SK-N-MC (cell line): ENCODE results near the gene MAD2L1.
A peak's percentile ranks its signal among the peaks of the same experiment; 100 is the strongest.

Experiments
- DNase-seq: peaks from one replicate; pipeline ENCODE4 v3.0.0-alpha.2; 2011; ENCODE audit warnings: low read depth, low spot score
- H3K27ac ChIP-seq: fragments of 200-600 bp; sonication (generic); 2 replicates; pipeline ENCODE4 v1.5.1; 2016; ENCODE audit warnings: mixed run types
- H3K36me3 ChIP-seq: fragments of 200-600 bp; sonication (generic); 2 replicates; pipeline ENCODE4 v1.6.1; 2017; ENCODE audit warnings: antibody characterized with exemption, low read length, mixed read lengths; ENCODE audit not compliant: insufficient read depth
- H3K4me3 ChIP-seq: fragments of 200-600 bp; sonication (generic); 2 replicates; pipeline ENCODE4 v1.5.1; 2016
- H3K9ac ChIP-seq: fragments of 200-600 bp; sonication (generic); 2 replicates; pipeline ENCODE4 v1.8.0; 2017; ENCODE audit warnings: mixed run types, mixed read lengths; ENCODE audit not compliant: insufficient read length
- H3K9me3 ChIP-seq: fragments of 200-600 bp; sonication (generic); 2 replicates; pipeline ENCODE4 v1.6.1; 2017; ENCODE audit warnings: low read depth, mild to moderate bottlenecking, antibody characterized with exemption, low read length, moderate library complexity, mixed read lengths
- EZH2 ChIP-seq: fragments of 200-600 bp; sonication (generic); IDR thresholded peaks from one replicate; pipeline ENCODE4 v1.6.1; 2017; ENCODE audit warnings: antibody characterized with exemption
- FOXP2 ChIP-seq: optimal IDR thresholded peaks from 2 replicates; pipeline ENCODE3; 2011; ENCODE audit warnings: mild to moderate bottlenecking, moderate library complexity; ENCODE audit not compliant: insufficient read depth; ENCODE audit errors: extremely low read length, control extremely low read depth
- POLR2AphosphoS5 ChIP-seq: IDR thresholded peaks from 2 replicates; pipeline ENCODE4 v1.6.1; 2012; ENCODE audit warnings: mild to moderate bottlenecking, low read depth, low read length, borderline replicate concordance

Gene MAD2L1

GRCh38 chr4:120055162-120055561 lies 11.5 kb downstream of the MAD2L1 start:
- H3K36me3 ChIP-seq, result peaks cover 31% of the 10 kb centered on the region
- DNase-seq, result no peak
- H3K27ac ChIP-seq, result no peak overlapping the region
- no peak overlapping the region for H3K9ac ChIP-seq
- TF ChIP-seq FOXP2 (no peak), POLR2AphosphoS5 (no peak), EZH2 (no peak)
- no peak overlapping the region for H3K4me3 ChIP-seq
- H3K9me3 ChIP-seq, result no peaks in the 10 kb centered on the region

DNA sequence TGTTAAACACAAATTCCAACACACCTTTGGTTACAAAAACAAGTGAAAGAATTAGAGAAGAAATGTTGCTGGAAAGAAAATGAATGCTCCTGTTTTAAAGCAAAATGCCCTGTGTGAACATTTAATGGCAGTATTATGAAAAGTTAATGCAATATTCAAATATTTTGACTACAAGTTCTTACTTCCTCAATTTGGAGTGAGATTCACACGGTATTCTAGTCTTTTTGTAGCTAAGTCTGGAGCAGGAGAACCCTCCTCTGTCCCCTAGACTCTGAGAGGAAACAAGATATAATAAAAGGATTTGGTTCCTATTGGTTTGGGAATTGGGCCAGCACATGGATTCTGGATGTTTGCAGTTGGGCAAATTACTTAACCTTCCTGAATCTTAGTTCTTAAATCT lies 12.7 kb downstream of the MAD2L1 start:
- no peak overlapping the region for H3K9ac ChIP-seq
- H3K27ac ChIP-seq, result peak overlapping the region; percentile 35; the same call in 1 of the 2 replicates
- no peaks in the 10 kb centered on the region for H3K9me3 ChIP-seq
- DNase-seq, result no peak
- peaks cover 19% of the 10 kb centered on the region for H3K36me3 ChIP-seq
- no peak for TF ChIP-seq FOXP2
- no peak for TF ChIP-seq POLR2AphosphoS5
- no peak for TF ChIP-seq EZH2
- H3K4me3 ChIP-seq, result no peak overlapping the region

DNA sequence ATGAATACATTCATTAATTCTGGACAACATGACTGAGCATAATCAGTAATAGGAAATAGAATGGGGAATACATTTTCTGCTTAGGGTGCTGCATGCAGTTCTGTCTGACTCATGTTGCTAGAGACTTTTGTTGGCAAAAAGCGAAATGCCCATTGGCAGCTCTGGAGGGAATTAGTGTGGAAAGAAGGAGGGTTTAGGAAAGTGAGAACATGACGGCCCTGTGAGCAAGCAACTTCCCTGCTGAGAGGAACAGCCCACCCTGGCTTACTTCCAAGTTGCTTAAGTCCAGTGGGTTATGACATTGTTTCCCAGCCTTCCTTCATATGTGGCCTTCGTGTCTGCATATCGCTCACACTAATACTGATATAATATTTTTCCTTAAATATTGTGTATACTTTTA lies 13.8 kb downstream of the MAD2L1 start:
- peaks cover 10% of the 10 kb centered on the region; the same call in 1 of the 2 replicates for H3K36me3 ChIP-seq
- H3K9ac ChIP-seq, result no peak overlapping the region
- TF ChIP-seq EZH2 (no peak), POLR2AphosphoS5 (no peak), FOXP2 (no peak)
- H3K27ac ChIP-seq, result peak overlapping the region; percentile 35; the same call in 1 of the 2 replicates
- no peaks in the 10 kb centered on the region for H3K9me3 ChIP-seq
- peak; percentile 14 for DNase-seq
- H3K4me3 ChIP-seq, result no peak overlapping the region

DNA sequence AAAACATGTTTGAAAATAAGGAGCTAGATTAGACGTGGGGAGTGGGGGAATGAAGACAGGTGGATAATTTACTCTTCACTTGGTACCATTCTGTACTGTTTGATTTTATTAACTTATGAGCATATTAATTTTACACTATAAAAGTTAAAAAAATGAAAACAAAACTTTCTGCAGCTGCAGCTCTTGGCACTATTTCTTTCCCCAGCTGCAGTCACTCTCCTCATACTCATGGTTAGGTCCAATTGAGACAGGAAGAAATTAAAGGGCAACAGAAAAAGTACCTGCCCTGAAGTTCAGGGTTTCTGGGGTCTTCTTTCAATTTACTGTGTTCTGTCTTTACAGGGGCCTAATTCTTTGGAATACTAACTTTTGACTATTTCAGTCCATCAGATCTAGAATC lies 15.4 kb downstream of the MAD2L1 start:
- no peak overlapping the region for H3K9ac ChIP-seq
- 0 out of 2 replicates have a peak, but pooled peaks cover 5% of the 10 kb centered on the region for H3K36me3 ChIP-seq
- no peaks in the 10 kb centered on the region for H3K9me3 ChIP-seq
- H3K27ac ChIP-seq, result no peak overlapping the region
- H3K4me3 ChIP-seq, result no peak overlapping the region
- DNase-seq, result no peak
- TF ChIP-seq EZH2, result no peak
- TF ChIP-seq FOXP2, result no peak
- TF ChIP-seq POLR2AphosphoS5, result no peak

GRCh38 chr4:120049732-120050494 lies 16.7 kb downstream of the MAD2L1 start:
- H3K27ac ChIP-seq, result no peak overlapping the region
- H3K36me3 ChIP-seq, result no peaks in the 10 kb centered on the region
- no peak overlapping the region for H3K9ac ChIP-seq
- no peak overlapping the region for H3K4me3 ChIP-seq
- DNase-seq, result peak; percentile 28
- H3K9me3 ChIP-seq, result no peaks in the 10 kb centered on the region
- TF ChIP-seq EZH2 (no peak), POLR2AphosphoS5 (no peak), FOXP2 (no peak)

GRCh38 chr4:120043828-120044227 lies 22.8 kb downstream of the MAD2L1 start:
- H3K27ac ChIP-seq, result no peak overlapping the region
- no peak overlapping the region for H3K9ac ChIP-seq
- no peak for DNase-seq
- no peaks in the 10 kb centered on the region for H3K36me3 ChIP-seq
- TF ChIP-seq FOXP2, result no peak
- no peak for TF ChIP-seq EZH2
- TF ChIP-seq POLR2AphosphoS5, result no peak
- no peaks in the 10 kb centered on the region for H3K9me3 ChIP-seq
- H3K4me3 ChIP-seq, result no peak overlapping the region

DNA sequence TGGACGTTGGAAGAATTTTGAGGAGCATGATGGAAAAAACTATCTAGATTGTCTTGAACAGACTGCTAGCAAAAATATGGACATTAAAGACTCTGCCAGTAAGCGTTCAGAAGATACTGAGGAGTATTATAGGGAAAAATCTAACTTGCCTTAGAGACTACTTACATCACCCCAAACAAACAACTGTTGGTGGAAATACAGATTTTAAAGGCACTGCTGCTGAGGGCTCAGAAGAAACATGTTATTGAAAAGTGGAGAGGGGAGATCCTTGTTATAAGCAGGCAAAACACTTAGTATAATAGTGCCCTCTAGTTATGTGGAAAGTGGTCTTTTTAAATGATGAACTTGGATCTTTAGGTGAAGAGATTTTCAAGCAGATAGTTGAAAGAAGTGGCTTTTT lies 29.2 kb downstream of the MAD2L1 start:
- Histone ChIP-seq H3K9ac (no peak overlapping the region), H3K36me3 (no peaks in the 10 kb centered on the region), H3K9me3 (no peaks in the 10 kb centered on the region), H3K4me3 (no peak overlapping the region), H3K27ac (no peak overlapping the region)
- DNase-seq, result no peak
- TF ChIP-seq EZH2, result no peak
- TF ChIP-seq FOXP2, result no peak
- TF ChIP-seq POLR2AphosphoS5, result no peak

- H3K4me3 ChIP-seq, result no peak overlapping the region
- H3K9me3 ChIP-seq, result no peaks in the 10 kb centered on the region
- no peak overlapping the region for H3K27ac ChIP-seq
- DNase-seq, result no peak
- H3K36me3 ChIP-seq, result no peaks in the 10 kb centered on the region
- no peak for TF ChIP-seq FOXP2
- no peak for TF ChIP-seq EZH2
- TF ChIP-seq POLR2AphosphoS5, result no peak
- no peak overlapping the region for H3K9ac ChIP-seq
Measured at GRCh38 chr4:120034913-120035312, 31.7 kb downstream of the MAD2L1 start.

GRCh38 chr4:120026853-120027252 lies 39.8 kb downstream of the MAD2L1 start:
- TF ChIP-seq FOXP2 (no peak), EZH2 (no peak), POLR2AphosphoS5 (no peak)
- Histone ChIP-seq H3K9me3 (no peaks in the 10 kb centered on the region), H3K4me3 (no peak overlapping the region), H3K27ac (no peak overlapping the region), H3K36me3 (no peaks in the 10 kb centered on the region), H3K9ac (no peak overlapping the region)
- DNase-seq, result no peak
